Inferior parietal cortex (tissue), 1 donor: Measurements from ENCODE around the gene SHROOM3.
"Not testable (repeated sequence)": the region's sequence is repeated elsewhere in the genome, so short reads cannot be mapped to it uniquely, and the experiment has no call there.

ENCODE experiments used
- DNase-seq: peaks from one replicate; pipeline ENCODE4 v3.0.0-alpha.2; 2016; ENCODE audit errors: extremely low spot score

The SHROOM3 gene

DNA sequence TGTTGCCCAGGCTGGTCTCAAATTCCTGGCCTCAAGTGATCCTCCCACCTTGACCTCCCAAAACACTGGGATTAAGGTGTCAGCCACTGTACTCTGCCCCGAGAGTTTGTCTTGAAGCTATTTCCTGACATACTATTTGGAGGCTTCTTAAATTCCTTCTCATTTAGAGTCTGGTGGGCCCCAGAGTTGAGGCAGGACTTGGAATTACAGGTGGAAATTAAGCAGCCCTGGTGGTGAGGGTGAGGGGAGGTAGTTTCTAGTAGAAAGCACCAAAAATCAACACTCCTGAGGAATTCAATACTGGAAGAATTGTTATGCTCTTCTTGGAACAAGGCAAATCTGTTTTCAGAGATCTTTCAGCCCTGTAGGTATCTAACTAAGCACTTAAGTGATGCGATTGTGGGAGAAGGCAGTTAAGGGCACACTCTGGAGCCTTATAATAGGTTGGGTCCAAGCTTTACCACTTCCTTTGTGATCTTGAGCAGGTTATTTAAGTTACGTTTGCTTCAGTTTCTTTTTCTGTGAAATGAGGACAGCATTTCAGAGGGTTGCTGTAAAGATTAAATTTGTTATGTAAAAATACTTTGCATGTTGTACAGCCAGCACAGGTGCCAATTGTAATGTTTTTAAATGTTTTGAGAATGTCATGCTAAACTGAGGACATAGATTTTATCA lies 262.2 kb downstream of the SHROOM3 start:
- no peak for DNase-seq

DNA sequence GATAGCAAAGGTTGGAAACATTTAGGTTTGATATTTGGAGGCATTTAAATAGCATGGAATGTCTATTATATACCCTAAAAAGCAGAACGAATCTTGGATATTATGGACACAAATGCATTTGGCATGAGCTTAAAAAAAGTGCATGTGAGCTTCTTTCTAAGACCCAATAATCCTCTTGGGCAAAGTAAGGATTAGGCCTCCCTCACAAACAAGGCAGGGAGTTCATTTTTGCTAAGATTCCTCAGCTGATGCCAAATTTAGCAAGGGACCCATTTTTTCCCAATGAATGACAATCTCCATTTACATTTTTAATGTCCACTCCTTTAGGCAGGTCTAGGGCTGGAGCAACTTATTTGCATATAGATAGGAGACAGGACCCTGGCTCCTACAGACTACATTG lies 263.1 kb downstream of the SHROOM3 start:
- no peak for DNase-seq

DNA sequence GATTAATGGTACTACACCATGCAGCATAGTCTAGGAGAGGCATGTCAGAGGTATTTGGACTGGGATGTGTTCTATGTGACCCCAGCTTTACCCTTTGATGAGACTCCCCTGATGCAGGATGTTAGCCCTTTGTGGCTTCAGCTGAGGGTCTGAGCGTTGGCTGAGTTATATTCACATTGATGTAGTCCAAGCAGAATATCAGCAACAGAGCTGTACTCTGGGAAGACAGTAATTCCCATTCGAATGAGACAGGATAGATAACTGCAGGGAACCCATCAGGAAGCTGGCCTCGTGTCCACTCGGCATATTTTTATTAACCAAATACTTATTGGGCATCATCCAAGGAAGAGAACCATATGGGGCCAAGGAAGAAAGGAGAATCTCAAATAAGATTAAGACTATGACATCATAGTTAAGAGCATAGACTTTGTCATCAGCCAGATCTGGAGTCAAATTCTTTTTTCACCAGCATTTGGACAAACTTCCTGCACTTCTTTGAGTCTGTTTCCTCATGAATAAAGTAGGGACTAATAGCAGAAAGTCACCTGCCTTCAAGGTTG lies 264.8 kb downstream of the SHROOM3 start:
- DNase-seq, result no peak

DNA sequence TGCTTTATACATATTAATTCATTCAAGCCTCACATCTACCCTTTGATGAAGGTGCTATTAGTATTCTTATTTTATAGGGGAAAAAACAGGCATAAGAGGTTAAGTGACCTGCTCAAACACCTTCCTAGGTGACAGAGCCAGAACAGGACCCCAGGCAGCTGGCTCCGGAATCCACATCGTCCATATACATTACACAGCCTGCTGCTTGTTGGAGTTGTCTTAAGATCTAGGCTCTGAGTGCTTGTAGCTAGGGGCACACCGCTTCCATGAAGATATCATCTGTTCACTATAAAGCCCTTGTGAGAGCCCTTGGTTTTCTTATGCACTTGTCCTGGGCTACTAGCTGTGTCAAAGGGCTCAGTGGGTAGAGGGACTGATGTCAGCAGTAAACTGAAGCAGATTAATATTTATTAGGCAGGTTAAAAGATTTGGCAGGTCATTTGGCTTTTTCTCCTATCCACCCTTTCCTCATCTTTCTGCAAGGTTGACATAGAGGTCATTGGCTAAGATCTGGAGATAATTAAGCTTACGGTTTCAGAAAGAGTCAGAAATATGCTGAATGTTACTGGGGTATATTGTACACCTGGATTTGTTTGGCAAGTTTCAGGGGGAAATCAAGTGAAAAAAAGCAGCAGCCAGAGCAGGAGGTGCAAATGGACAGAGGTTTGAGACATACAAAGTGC lies 267.6 kb downstream of the SHROOM3 start:
- DNase-seq, result no peak

DNA sequence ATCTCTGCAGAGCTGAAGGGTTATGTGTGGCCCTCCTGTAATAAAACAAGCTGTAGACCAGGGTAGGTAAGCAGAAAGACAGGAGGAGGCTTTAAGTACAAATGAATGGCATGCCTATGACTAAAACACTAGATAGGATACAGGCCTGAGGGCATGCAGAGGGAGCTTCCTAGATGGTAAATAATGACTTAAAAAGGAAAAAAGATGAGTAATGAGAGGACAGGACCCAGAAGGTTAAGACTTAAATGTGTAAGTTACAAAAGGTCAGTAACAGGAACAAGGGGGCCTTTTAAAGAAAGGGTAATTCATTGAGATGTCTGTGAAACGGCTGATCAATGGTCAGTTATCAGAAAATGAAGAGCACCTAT lies 268.1 kb downstream of the SHROOM3 start:
- DNase-seq, result no peak

DNA sequence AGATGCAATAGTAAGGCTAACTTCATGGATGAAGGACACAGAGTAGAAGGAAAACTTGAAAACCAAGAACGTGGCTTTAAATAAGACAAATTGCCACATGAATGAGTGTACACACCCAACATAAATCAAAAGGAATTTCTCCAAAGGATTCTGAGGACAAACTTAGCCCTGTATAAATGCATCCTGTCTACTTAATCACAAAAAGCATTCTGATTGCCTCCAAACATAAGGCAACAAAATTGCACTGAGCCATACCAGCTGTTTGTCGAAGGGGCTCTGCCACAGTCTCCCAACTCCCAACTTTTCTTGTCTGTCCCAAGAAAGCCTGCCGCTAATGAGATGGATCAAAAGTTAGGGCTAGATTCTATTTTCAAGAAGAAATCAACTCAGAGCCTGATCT lies 268.6 kb downstream of the SHROOM3 start:
- no peak for DNase-seq

DNA sequence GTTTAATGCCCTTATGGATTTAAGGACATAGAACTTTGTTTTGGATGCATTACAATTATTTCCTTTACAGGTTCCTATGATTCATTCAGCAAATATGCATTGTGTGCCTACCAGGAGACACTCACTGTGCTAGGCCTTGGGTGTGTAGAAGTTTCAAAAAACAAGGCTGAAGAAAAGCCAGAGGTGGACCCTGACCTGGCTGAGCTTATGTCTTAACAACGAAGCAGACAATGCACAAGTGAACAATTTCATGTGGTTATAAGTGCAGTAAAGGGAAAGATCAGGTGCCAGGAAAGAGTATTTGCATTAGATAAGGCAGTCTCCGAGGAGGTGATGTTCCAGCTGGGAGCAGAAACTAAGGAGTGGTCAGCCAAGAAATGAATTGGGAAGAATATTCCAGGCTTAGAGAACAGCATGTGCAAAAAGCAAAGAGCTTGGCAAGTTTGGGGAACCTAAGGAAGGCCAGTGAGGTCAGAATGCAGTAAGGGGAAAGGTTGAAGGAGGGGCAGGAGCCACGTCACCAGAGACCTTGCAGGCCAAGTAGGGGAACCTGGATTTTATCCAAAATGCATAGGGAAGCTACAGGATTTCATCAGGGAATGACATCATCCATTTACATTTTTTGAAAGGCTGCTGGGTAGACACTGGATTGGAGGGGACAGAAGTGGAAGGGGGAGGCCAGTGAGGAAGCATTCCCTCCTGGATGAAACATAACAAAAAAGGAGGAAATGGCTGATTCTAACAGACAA lies 269.3 kb downstream of the SHROOM3 start:
- DNase-seq, result no peak

DNA sequence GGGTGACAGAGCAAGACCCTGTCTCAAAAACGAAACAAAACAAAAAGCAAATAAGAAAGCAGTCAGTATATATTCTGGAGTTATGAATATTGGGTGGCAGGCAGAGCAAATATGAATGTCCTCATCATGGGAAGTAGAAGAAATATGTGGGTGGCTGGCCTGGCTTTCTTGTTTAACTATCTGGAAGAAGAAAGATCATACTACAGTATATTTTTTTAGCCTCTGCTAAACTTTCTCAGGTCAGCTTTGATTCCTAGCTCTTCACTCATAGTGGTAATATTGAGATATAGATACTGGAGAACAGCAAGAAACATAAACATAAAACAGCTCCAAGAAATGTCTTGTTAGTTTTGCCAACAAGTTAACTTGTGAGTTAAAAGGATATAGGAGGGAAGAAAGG lies 270.4 kb downstream of the SHROOM3 start:
- DNase-seq, result no peak

DNA sequence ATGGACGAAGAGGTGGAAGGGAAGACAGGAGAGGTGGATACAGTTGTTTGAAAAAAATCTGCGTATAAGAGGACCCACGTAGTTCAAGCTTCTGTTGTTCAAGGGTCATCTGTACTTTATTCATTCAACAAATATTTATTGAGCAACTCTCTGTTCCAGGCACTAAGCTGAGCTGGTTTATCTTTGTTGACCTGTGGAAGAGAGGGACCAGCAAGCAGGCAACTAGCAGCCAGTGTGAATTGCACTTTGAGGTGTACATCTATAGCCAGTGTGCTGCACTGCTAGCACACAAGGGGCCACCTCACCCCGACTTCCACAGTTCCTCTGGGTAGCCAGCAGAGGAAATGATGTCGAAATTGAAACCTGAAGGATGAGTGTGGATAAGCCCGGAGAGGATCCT lies 271.6 kb downstream of the SHROOM3 start:
- no peak for DNase-seq

DNA sequence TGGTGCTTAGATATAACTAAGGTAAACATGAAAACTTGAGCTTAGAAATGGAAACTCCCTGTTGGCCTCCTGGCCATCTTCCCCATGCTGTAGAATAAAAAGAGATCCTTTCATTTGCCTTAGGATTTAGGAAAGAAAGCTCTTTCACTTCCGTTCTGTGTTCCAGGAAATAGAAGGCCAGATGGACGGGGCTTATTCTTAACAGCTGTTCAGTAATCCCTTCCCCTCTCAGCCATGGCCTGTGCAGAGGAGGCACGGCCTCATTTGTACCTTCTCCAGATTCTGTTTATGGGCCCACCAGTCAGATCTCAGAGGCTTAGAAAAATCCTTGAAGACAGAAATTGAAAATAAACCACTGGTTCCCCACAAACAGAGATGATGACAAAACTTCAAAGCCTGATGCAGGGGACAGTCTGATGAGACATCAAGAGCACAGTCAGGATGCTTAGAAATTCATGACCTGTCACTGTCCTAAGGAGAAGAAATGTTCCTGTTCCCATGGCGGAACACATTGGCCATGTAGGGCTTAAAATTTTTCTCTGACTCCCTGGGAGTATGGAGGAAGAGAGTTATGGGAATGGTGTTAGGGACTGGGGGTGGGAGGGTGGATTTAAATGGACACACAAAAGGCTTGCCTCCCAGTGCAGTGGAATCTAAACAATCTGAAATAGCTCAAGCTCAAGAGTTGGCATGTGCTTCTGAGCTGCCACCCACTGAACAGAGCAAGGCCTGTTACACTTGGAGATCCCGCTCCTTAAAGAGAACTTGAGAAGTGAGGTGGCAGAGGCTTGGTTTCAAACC lies 274.1 kb downstream of the SHROOM3 start:
- no peak for DNase-seq

DNA sequence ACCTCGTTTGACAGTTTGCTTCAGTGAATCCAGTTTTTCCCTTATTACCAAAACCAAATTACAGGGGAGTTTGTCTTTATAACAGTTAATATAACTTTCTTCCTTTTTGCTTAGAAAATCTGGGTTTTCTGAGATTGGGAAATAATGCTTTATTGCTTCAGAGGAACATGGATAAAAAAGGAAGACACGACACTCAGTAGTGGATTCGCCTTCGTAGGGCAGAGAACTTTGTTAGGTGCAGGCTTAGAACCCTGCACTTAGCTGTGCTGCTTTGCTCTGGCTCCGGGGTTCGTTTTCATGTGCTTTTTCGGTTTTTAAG lies 274.7 kb downstream of the SHROOM3 start:
- DNase-seq, result no peak

DNA sequence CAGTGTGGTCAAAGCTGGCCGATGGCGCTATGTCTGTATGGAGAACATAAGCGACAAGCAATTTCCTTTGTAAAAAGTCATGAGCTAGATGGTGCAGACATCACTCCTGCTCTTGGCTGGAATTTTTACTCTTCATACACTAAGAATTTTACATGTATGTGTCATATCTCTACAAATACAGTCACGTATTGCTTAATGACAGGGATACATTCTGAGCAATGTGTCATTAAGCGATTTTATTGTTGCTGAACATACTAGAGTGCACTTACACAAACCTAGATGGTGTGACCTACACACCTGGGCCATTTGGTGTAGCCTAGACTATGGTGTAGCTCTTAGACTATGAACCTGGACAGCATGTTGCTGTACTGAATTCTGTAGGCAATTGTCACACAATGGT lies 277.5 kb downstream of the SHROOM3 start:
- no peak for DNase-seq

DNA sequence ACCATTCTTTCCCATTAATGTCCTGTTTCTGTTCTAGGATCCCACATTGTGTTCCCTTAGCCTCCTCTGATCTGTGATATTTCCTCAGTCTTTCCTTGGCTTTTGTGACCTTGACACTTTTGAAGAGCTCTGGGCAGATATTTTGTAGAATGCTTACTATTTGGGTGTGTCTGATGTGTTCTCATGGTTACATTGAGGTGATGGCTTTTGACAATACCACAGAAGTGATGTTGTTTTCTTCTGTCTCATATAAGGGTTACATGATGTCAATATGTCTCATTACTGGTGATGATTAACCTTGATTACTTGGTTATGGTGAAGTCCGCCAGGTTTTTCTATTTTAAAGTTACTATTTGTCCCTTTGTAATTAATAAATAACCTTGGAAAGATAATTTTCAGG lies 279.2 kb downstream of the SHROOM3 start:
- DNase-seq, result no peak

DNA sequence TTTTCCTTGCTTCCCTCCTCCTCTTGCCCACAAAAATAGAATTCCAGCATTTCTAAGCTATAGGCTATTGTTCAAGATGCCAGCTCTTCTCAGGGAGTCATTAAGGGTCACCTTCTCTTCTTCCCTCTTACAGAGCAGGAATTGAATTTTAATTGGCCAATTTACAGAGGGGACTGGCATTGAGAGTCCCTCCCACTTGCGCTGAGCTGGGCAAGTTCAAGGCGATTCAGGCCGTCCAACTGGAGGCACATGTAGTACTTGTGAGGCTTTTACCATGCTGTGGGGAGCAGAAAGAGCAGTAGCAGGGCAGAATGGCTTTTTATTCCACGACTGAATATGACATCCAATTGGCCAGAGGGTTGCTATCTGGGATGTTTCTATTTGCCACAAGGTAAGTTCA lies 281.0 kb downstream of the SHROOM3 start:
- no peak for DNase-seq

DNA sequence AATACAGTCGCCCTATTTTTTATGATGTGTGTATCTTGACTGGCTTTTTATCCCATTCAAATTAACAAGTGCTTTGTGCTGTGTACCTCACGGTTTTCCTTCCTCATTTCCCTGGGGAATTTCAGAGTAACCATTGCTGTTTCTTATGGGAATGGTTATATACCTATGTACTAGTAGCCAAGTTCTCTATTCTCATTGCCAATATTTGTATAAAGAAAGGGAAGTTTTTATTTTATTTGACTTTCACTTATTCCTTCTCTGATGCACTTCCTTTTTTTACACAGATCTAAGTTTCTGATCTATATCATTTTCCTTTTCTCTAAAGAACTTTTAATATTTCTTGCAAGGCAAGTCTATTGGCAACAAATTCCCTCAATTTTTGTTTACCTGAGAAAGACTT lies 281.6 kb downstream of the SHROOM3 start:
- no peak for DNase-seq

DNA sequence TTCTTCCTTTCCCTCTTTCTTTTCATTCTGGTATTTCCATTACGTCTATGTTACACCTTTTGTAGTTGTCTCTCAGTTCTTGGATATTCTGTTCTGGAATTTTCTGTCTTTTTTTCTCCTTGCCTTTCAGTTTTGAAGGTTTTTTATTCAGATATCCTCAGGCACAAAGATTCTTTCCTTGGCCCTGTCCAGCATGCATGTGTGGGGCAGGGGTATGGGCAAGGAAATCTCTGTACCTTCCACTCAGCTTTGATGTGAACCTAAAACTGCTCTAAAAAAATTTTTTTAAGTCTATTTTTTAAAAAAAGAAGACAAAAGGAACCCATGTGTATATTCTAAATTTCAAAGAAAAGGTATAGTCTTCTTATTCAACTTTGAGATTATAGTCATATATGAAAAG lies 282.4 kb downstream of the SHROOM3 start:
- no peak for DNase-seq

DNA sequence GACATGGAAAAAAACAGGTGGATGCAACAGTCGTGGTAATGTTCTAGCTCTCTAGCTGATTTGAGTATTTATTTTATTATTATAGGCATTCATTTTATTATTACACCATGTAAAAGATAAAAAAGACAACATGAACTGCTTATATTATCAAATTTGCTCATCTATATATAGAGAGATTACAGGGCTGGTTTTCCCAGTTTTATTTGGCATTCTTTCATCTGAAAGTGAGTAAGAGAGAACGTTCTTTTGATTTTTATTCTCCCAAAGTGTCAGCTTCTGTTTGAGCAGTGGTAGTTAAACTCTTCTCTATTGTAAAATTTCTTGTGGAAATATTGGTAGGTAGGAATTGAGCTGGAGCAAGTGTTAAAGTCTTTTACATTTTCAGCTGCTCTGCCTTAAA lies 283.0 kb downstream of the SHROOM3 start:
- no peak for DNase-seq

DNA sequence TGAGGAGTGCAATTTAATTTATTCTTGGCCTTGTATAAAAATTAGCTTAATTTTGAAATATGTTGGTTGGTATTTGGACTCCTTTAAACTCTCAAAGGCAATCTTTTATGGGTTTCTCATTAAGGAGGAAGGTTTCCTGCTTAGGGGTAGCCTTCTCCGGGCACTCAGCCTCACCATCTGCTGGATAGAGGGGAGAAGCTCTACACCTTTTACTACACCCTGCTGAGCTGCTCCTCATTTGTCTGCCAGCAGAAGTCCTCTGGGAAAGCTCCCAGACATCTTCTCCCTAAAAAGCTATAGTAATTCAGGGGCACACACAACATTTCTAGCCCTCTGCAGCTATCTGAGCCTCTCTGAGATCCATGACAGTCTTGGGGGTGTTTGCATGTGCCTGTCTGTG lies 283.8 kb downstream of the SHROOM3 start:
- DNase-seq, result no peak

DNA sequence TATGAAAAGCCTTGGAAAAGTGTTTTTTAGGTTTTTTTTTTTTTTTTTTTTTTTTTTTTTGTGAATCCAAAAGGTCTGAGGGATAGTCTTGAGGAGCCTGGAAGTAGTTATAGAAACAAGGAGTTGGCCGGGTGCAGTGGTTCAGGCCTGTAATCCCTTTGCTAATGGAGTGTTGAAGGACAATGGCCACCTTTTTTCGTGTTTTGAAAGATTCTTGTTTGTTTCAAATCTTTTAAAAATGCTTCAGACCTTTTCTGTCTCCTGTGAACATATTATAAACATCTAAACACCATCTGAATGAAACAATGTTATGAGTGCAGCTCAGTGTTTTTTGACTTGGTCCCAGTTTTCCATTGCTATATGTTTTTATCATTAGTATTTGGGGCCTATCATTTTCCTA lies 285.1 kb downstream of the SHROOM3 start:
- no peak for DNase-seq

DNA sequence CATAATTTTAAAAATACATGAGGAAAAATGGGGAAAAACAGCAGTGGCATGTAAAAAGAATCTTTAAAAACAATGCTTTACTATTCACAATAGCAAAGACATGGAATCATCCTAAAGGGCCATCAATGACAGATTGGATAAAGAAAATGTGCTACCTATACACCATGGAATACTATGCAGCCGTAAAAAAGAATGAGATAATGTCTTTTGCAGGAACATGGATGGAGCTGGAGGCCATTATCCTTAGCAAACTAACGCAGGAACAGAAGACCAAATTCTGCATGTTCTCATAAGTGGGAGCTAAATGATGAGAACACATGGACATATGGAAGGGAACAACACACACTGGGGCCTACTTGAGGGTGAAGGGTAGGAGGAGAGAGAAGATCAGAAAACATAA lies 287.1 kb downstream of the SHROOM3 start:
- DNase-seq, result not testable (repeated sequence)

DNA sequence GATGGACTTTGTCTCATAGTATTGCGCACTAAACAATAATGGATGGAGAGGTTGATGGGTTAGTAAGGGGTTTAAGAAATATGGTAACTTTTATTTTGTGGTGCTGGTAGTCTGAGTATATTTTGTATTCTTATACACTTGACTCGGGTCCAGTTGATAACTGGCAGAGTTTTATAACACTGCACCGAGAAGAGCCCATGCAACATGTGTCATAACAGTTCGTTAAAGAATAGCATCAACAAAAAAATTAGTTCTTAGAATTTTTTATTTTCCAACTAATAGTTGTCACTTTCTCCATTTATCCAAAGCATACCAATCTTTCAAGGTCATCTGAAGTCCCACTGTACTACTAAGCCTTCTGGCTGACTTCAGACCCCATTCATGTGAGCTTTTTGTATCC lies 287.8 kb downstream of the SHROOM3 start:
- no peak for DNase-seq

DNA sequence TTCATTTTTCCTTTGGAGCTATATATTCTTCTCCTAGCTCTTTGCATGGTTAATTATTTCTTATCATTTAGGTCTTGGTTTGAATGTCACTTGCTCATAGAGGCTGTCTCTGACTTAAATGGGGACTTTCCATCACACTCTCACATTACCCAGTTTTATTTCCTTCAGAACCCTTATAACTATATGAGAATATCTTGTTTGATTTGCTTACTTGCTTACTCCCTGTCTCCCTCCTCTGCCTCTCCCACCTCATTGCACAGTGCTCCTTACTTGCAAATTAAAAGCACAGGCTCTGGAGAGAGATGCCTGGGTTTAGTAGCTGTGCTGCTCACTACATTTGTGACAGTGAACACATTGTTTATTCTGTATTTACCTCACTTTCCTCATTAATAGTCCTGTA lies 288.3 kb downstream of the SHROOM3 start:
- DNase-seq, result no peak
